Measurements from ENCODE around the gene PRELP.
A peak's percentile ranks its signal among the peaks of the same experiment; 100 is the strongest.
"Not testable (repeated sequence)": the region's sequence is repeated elsewhere in the genome, so short reads cannot be mapped to it uniquely, and the experiment has no call there.

PRELP gene

DNA sequence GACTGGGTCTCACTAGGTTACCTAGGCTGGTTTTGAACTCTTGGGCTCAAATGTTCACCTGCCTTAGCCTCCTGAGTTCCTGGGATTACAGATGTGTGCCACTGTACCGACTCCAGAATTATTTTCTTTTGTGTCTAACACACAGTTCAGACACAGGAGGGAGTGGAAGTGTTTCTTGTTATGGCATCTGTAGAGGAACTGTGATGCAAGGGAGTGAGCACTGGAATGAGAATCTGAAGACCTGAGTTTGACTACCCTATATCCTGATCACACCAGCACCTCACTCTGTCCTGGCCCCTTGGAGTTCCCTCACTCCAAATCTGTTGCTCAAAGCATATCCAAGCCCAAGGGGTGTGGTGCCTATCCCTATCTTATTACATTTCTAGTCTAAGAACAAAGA, 33.5 kb downstream of the PRELP start:
- DNase-seq, result no peak

DNA sequence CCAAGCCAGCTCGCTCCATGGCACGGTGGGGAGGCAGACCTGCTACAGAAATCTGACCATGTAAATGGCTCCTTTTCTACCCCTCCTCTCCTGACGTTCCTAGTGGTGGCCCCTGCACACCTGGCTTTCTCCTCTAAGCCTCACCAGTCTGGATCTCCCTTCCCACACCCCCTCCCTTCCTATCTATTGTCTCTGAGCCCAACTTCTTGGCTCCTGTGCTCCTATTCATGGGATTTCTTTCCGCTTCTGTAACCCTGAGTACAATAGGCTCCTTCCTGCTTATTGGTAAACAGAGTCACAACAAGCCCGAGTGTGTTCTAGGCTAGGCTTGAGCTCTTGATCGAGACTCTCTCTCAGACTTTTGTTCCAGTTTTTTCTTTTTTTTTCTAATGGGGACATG, 35.9 kb downstream of the PRELP start:
- no peak for DNase-seq

DNA sequence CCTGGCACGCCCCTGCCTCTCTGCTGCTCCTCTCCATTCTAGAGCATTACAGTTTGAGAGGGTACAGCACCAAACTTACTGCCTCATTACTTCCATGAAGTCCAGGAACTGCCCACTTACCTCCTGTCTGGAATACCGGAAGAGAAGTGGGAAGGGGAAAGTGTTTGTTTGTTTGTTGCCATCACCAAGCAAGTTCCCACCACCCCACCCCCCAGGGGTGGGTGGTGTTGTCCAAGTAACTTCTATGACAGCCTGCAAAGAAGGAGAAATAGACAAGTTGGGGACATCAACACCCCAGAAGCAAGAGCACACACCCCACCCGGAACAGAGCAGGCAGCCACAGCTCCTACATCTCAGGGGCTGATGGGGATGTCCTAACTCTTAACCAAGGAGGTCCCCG, 36.3 kb downstream of the PRELP start:
- DNase-seq, result no peak

DNA sequence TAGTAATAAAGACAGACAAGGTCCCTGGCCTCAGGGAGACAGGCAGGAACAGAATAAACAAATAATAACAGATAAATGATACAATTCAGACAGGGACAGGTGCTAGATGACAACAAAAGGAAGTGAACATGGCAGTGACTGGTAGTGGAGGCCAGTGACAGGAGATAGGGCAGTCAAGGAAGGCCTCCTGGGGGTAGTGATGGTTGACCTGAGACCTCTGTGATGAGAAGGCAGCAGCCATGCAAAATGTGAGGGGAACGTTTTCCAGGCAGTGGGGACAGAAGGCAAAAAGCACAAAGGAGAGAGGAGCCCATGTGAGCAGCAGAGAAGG, 36.9 kb downstream of the PRELP start:
- no peak for DNase-seq

DNA sequence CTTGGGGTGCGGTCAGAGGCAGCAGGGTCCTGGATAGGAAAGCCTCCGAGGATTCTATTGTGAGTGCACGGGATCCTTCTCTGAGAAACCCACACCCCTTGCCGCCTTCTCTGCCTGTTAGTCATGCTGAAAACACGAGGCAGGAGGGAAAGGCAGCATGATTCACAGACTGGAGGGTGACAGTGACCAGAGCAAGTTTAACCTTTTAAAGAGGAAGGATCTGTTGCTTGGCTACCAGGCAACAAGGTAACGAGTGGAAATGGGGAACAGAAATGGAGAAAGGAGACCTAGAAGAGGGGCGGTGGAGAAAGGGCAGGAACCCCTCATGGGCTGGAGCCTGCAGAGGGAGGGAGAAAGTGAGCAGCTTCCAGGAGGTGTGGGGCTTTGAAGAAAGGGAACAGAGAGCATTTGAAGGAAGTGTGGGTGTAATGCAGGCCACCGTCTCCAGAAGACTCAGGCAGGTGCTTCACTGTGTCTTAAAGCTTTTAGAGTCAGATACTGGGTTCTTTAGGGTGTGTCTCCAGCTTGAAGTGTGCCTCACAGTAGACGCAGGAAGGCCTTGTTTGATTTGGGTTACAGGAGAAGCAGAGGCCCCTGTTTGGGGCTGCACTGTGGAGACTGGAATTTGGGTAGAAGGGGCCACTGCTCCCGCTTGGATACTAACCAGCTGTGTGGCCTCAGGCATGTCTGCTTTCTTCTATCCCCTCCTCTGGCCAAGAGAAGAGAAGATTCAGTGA, 37.4 kb downstream of the PRELP start:
- peak; percentile 11 to 71 for DNase-seq

DNA sequence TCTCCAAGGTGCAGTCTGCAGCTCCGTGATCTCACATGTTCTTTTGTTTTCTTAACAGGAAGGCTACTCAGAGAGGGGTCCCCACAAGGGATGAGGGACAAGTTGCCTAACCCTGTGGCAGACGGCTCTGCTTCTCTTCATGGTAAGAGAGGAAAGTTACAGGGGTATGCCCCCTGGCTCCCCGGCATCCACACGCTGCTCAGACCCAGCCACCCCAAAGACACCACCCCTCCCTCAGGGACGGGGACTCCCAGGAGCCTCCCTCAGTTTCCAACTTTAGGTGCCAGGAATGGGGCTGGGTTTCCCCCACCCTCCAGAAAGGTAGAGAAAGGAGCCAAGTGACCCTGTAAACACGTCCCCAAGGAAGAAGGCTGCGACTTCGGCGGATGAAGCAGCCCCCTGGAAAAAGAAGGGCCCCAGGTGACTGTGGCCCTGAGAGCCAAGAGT, 38.0 kb downstream of the PRELP start:
- DNase-seq, result no peak

DNA sequence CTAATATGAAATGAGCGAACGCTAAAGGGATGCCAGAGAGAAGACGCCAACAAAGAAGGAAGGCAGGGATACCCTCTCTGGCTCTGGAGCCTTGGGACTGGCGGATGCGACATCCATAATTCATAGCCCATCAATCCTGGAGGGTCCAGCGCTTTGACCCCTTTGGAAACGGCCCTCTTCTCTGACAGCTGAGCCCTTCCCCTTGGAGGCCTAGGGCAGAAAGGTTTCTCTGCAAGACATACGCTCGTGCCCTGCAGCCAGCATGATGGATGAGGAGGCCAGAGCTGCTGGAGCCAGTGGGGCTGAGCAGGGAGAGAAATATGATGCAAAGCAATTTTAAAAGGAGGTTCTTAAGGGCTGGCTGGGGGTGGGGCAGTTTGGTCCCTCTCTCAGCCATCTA, 40.6 kb downstream of the PRELP start:
- DNase-seq, result no peak

DNA sequence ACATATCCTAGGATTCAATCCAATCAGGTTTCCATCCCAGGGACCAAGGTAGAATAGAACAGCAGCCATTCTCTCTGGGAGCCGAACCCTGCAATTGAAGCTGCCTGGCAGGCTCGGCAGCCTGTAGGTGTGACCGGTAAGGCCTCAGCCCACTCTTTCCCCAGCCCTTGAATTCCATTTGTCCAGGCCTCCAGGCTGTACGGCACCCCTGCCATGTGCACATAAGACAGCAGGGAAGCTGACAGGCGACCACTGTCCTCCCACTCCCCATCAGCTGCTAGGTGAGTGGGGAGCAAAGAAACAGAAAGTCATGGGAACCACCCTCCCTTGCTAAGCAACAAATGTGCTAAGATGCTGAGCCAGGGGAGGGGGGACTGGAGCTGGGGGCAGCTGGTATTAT, 41.3 kb downstream of the PRELP start:
- DNase-seq, result no peak

DNA sequence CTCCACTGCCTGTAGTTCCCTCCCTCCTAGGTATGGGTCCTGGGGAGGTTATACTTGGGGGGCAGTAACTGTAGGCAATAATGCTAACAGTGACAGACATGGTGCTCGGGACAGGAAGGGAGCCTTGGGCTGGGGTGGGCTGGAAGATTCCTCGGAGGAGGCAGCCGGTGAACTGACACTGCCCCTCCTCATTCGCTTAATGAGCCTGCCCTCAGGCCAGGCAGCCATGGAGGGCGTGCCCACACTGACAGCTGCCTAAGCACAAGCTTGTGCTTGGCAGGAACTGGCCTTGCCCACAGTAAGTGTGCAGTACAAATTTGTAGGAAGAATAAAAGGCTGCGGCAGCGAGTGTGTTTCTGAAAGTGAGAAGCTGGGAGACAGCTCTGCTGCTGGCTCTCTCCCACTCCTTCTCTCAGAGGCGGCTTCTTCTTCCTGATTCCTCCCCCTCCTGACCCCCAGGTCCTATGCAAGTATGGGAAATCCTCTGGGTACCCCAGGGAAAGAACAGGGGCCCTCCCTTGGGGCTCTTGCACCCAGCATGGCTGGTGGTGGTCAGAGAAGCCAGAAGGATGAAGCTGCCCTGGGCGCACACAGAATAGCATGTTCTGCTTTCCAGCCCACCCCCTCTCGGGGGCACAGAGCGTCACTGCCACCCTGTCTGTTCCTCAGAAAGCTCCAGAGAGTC, 42.0 kb downstream of the PRELP start:
- DNase-seq, result no peak

DNA sequence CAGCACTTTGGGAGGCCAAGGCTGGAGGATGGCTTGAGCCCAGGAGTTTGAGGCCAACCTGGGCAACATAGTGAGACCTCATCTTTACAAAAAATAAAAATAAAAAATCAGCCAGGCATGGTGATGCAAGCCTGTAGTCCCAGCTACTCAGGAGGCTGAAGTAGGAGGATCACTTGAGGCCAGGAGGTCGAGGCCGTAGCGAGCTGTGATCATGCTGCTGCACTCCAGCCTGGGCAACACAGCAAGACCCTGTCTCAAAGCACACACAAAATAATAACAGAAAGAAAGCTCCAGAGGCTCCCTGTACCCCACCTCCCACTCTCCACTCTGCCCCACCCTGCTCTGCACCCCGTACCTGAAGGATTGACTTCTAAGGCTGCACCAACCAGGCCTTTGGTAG, 42.5 kb downstream of the PRELP start:
- not testable (repeated sequence) for DNase-seq

DNA sequence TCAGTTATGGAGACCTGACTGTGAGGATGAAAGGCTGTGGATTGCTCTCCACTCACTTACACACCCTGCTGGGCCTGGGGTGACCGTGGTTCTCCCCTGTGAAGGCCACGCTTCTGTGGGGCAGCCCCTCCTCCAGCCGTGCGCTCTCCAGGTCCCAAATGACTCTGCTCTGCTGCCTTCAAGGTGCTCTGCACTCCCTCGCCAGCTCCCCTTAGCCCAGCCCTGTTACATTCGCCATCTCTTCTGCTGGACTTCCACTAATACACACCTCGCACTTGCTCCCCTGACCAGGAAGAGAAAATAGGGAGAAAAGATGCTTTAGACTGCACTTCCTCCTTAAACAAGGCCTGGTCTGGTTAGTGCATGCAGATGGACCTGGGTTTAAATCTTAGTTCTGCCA, 42.9 kb downstream of the PRELP start:
- DNase-seq, result no peak

DNA sequence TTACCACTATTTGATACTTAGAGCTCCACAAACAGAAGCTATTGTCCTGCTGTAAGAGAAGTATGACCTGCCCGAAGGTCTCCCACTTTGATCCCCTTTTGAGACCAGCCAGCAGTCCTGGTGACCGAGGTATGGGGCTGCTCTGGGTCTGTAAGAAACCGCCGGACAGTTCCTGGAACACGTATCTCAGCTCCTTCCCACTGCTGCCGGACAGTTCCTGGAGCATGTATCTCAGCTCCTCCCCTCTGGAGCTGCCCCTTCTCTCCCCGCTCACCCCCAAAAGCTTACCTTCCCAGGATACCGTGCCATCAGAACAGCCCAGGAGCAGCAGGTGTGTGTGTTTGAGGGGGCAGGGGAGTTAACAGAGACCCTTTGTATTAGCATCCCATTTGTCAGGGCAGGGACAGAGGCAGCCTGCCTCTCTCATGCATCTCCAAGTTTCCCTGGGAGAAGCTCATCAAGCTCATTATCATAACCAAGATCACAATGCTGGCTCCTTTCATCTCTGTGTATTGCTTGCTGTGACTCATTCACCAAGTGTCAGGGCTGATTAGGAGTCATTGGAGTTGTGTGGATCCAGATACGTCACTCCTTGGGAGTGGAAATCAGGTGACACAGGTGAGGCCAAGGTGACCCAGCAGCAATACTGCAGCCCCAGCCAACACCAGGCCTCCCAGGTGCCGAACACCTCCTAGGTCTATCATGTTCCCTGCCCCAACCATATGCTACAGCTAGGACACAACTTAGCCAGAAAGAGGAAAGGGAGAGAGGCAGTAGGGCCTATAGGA, 43.6 kb downstream of the PRELP start:
- DNase-seq, result no peak

DNA sequence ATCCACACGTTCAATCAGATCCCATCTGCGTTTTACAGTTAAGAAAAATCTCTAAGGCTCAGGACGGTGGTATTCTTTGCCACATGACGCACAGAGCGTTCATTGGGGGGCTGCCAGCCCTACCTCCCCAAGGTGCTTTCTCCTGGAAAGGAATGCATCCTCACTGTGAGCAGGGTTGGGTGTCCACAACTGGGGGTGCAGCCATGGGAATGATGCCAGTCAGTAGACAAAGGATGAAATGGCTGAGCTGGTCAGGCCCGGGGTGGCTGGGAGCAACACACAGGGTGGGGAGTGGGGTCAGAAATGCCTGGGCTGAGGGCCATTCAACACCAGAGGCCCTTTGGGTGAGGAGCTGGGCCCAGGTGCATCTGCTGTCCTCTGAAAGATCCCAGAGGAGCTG, 44.3 kb downstream of the PRELP start:
- DNase-seq, result no peak

DNA sequence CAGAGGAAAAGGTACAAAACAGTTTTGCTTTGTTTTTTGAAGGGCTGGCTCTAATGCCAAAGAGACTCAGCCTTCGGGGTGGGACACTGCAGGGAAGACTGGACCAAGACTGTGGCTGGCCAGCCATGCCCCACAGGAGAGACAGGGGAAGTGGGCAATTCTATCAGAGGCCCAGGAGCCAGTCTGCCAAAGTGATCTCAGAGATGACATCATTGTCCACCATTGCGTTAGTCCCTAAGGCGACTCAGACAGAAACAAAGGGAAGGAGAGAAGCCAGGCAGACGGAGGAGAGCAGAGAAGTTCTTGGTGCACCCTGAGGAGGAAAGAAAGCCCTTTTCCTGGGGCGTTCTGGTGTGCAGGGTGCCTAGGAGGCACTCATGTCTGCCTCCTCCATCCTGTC, 44.7 kb downstream of the PRELP start:
- peak in 1 of 2 donors; percentile 10 for DNase-seq

DNA sequence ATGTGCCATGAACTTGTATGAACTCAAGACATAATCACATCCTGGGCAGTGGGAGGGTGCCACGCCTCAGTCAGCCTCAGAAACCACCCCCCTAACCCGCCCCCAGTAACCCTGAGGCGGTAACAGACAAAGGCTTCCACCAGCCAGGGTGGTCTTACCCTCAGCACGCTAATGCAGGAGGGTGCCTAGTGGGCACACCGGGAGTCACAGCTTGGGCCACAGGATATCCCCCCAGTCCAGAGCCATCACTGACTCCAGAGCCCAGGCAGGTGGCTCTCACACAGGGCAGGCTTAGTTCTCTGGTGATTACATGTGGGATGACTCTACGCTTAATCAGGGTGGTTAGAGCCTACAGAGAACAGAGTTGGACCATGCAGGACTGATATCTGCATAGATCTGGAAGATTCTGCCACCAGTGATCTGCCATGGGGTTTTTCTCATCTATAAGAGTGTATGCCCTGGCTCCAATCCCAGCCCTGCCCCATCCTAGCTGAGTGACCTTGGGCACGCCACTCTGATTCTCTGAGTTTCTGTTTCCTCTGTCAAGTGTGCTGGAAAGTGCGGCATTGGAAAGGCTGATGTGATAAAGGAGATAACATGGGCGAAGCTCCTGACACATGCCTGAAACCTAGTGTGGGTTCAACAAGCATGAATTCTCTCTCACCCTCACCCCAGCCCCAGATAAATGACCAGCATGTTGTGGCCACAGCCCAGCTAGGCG, 45.6 kb downstream of the PRELP start:
- no peak for DNase-seq

DNA sequence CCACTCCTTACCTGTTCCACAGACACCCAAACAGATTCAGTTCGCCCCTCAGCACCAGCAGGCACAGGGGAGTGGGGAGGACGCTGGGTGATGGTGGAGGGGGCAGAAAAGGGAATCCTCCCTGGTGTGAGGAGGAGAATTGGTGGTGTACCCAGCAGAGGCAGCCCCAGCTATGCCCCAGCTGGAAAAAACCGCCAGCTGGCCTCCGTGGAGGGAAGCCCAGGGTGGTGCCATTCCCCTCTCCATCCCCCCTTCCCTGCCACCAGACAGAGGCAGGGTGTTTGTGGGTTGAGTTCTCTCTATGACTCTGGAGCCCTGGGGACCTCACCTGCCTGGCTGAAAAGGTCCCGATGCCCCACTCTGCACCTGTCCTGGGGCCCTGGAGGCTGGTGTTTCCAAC, 46.2 kb downstream of the PRELP start:
- DNase-seq, result no peak

DNA sequence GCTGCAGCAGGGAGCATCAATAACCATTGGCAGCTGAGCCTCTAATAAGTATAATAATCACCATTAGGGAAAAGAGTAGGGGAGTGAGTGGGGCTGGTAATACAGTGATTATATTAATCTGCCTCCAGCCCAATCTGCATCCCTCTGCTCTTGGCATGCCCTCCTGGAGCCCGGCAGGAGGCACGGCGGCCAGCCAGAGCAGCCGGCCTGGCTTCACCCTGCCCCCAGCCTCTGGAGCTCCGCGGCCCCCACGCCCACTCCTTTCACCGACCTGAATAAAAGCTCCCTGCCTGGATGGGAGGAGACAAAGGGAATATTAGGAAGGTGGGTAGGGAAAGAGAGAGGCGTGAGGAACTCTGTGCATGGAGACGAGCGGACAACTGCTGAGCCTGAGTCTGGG, 46.6 kb downstream of the PRELP start:
- no peak for DNase-seq

DNA sequence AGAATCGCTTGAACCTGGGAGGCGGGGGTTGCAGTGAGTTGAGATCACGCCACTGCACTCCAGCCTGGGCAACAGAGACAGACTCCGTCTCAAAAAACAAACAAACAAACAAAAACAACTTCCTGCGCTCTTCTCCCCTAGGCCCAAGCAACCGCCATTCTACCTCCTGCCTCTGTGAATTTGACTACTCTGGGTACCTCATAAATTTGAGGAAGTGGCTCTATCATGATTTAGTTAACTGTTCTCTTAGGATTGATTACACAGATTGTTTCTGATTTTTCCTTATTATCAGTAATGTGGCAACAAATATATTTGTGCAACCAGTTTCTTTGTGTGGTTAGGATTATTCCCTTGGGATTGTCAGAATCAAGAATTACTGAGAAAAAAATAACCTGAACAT, 48.1 kb downstream of the PRELP start:
- no peak for DNase-seq

DNA sequence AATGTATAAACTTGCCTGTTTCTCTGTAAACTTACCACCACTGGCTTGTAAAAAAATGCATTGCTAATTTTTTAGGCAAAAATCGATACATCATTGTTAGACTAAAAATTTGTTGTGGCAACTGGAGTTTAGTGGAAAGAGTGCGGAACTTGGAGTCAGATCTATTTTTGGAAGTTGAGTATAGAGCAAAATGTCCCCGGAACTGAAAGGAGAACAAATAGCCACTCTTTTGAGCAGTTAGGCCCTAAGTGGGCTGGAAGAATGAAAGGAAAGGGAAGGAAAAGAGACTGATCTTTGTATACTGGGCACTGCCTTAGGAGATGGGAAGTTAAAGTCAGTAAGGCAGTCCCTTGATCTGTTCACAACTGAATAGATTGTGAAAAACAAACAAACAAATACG, 48.5 kb downstream of the PRELP start:
- no peak for DNase-seq

DNA sequence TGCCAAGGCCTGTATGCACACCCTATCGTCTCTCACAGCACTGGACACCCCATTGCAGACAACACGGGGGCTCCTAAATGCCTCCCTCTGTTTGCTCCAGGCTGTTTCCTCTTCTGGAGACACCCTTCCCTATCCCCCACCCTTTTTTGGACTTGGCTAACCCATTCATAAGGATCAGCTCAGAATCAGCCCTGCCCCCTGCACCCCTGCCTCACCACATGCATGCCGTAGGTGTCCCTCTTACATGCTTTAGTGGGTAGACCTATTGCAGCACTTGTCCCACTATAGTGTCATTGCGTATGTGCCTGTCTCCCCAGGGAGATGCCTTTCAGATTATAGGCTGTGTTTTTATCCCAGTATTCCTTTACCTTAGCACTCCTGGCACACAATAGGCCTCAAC, 49.2 kb downstream of the PRELP start:
- DNase-seq, result no peak

DNA sequence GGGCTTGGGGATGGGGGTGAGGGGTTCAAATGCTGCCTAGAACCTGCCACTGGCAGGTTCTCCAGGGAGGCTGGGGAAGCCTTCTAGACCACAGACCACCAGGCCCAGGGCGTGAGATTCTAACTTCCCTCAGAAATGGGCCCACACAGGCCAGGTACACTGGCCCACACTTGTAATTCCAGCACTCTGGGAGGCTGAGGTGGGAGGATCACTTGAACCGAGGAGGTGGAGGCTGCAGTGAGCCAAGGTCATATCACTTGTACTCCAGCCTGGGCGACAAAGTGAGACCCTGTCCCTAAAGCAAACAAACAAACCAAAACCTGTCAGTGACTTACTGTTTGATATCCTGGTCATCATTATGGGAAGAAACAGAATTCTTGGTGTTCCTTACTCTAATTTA, 50.1 kb downstream of the PRELP start:
- no peak for DNase-seq

DNA sequence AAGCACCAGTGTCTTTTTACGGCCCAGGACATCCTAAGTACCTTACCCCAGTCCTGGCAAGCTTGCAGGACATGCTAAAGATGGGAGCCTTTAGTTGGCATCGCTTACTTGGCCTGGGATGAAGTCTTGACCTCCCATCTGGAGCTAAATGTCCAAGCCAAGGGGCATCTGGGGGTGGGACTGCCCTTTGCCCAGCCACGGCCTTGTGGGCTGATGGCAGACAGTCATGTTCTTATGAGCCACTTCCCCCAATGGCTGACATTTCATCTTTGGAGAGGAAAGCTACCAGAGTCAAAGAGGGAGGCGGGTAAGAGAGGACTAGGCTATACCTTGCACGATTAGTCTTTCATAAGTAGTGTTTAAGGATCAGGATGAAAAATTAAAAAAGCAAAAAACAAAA, 50.5 kb downstream of the PRELP start:
- DNase-seq, result no peak

DNA sequence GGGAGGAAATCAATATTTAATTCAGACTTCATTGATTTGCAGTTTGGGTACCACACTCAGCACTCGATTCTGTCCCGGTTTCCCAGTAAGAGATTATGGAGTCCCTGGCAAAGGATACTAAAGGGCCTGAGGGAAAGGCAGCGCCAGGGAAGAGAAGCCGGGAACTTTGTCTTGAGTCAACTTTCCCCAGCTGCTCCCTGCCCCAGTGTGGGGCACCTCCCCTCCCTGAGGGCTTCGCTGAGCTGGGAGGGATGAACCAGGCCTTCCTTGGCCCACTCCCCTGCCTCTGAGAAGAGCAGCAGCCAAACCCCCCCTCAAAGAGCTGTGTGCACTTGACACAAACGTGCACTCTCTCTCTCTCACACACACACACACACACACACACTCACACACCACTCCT, 51.0 kb downstream of the PRELP start:
- no peak for DNase-seq

DNA sequence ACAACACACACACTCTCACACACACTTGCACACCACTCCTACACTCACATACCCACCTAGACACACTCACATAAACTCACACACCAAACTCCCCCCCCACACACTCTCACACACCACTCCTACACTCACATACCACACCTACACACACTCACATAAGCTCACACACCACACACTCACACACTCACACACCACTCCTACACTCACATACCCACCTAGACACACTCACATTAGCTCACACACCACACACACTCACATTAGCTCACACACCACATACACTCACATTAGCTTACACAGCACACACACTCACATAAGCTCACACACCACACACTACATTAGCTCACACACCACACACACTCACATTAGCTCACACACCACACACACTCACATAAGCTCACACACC, 51.4 kb downstream of the PRELP start:
- no peak for DNase-seq
